HL-60 (cell line): ENCODE results near the gene NCMAP.
"Not testable (repeated sequence)": the region's sequence is repeated elsewhere in the genome, so short reads cannot be mapped to it uniquely, and the experiment has no call there.

Source experiments
- DNase-seq, 2 experiments: peaks; one replicate each; pipeline ENCODE4 v3.0.0-alpha.2; 2010 to 2020; ENCODE audit warnings: low read depth in 1 of 2, low spot score in 1 of 2
- H3K27ac ChIP-seq: fragments of 250-450 bp; sonication (Bioruptor Pico); replicated peaks from 2 replicates; pipeline ENCODE4 v1.5.1; 2020; ENCODE audit warnings: mild to moderate bottlenecking, moderate library complexity
- H3K27me3 ChIP-seq: fragments of 250-450 bp; sonication (Bioruptor Pico); 2 replicates; pipeline ENCODE4 v1.5.1; 2021; ENCODE audit warnings: mild to moderate bottlenecking, moderate library complexity; ENCODE audit not compliant: insufficient read depth, poor library complexity, severe bottlenecking
- H3K4me3 ChIP-seq: replicated peaks from 2 replicates; pipeline ENCODE4 v1.5.1; 2011; ENCODE audit warnings: mild to moderate bottlenecking, control low read depth, low read length; ENCODE audit not compliant: insufficient read depth
- CTCF ChIP-seq: IDR thresholded peaks from one replicate; pipeline ENCODE4 v1.5.1; 2011; ENCODE audit warnings: low read length, control low read depth, inconsistent platforms; ENCODE audit not compliant: insufficient read depth
- GABPA ChIP-seq: IDR thresholded peaks from 2 replicates; pipeline ENCODE4 v1.6.1; 2012; ENCODE audit warnings: low read depth
- POLR2AphosphoS5 ChIP-seq: IDR thresholded peaks from 2 replicates; pipeline ENCODE4 v1.6.1; 2012; ENCODE audit warnings: low read depth
- REST ChIP-seq: IDR thresholded peaks from 2 replicates; pipeline ENCODE4 v1.6.1; 2012; ENCODE audit warnings: low read depth; ENCODE audit not compliant: insufficient replicate concordance
- SPI1 ChIP-seq: IDR thresholded peaks from 2 replicates; pipeline ENCODE4 v1.6.1; 2012; ENCODE audit warnings: low read depth, mild to moderate bottlenecking, borderline replicate concordance

Gene NCMAP

GRCh38 chr1:24508911-24509310, 47.0 kb upstream of the NCMAP start:
- H3K27me3 ChIP-seq, result no peaks in the 10 kb centered on the region
- no peak overlapping the region for H3K4me3 ChIP-seq
- TF ChIP-seq POLR2AphosphoS5 (no peak), SPI1 (no peak), CTCF (no peak), GABPA (no peak), REST (no peak)
- H3K27ac ChIP-seq, result no peak overlapping the region
- DNase-seq, result no peak

GRCh38 chr1:24513706-24514105, 42.2 kb upstream of the NCMAP start:
- no peak for TF ChIP-seq SPI1
- no peak for TF ChIP-seq CTCF
- TF ChIP-seq GABPA, result no peak
- no peak for TF ChIP-seq REST
- no peak for TF ChIP-seq POLR2AphosphoS5
- DNase-seq, result no peak
- Histone ChIP-seq H3K4me3 (no peak overlapping the region), H3K27me3 (no peaks in the 10 kb centered on the region), H3K27ac (no peak overlapping the region)

- no peak overlapping the region for H3K4me3 ChIP-seq
- H3K27ac ChIP-seq, result no peak overlapping the region
- H3K27me3 ChIP-seq, result no peaks in the 10 kb centered on the region
- TF ChIP-seq CTCF (no peak), REST (no peak), SPI1 (no peak)
- no peak for DNase-seq
Observed at GRCh38 chr1:24514946-24515345, 40.9 kb upstream of the NCMAP start.

GRCh38 chr1:24515671-24516209, 40.1 kb upstream of the NCMAP start:
- not testable (repeated sequence) for H3K4me3 ChIP-seq, DNase-seq, H3K27me3 ChIP-seq, H3K27ac ChIP-seq
